Measurements from ENCODE around the gene ATP1A3. TPM values are rescaled to one million over a fixed set of nuclear protein-coding genes. Genes with fewer than 3 reads are reported as not detected.

The ATP1A3 gene
- total RNA-seq, 1 experiment from 2014 or later: 34.7 TPM

DNA sequence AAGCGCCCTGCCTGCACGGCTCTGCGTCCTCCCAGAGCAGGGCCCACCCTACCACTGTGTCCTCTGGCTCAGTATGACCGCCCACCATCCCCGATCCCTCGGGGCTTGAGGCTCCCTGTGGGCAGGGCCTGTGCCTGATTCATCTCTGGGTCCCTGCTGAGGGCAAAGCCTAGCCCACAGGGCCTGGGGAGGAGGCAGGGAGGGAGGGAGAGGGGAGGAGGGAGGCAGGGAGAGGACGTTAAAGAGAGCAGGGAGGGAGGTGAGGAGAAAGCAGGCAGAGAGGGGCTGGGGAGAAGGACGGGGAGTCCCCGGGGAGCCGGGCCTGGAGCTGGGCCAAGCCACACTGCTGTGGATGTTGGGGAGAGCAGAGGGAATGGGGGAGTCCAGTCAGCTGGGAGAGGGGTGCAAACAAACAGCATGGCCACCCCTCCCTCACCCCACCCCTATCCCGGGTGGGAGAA is 61.7 kb downstream of the ATP1A3 start:
- no TSS peak for BruUV-seq (replicated peaks)
- CTCF ChIA-PET: no interaction called here

More for the DNA sequence above, 61.7 kb downstream of the ATP1A3 start:
- POLR2A ChIA-PET: no interaction called here
- Histone ChIP-seq H3K36me3 (ENCODE audit: control insufficient read depth in 1 of 2, insufficient read depth in 2 of 2, low read length in 2 of 2) (no peaks in the 10 kb centered on the region), H2AFZ (ENCODE audit: low read depth, low read length, poor library complexity, severe bottlenecking) (no peak overlapping the region), H3K9me2 (ENCODE audit: insufficient read depth) (no peaks in the 10 kb centered on the region), H3K9ac (ENCODE audit: low read length) (no peak overlapping the region), H3K27me3 (ENCODE audit: insufficient read depth, low read length) (no peaks in the 10 kb centered on the region; the same call in 1 of the 2 replicates), H3K9me3 (ENCODE audit: control insufficient read depth in 1 of 2, insufficient read depth in 1 of 2, low read depth in 1 of 2, low read length in 2 of 2) (no peaks in the 10 kb centered on the region), H3K27ac (ENCODE audit: low read depth, low read length) (no peak overlapping the region), H3K4me1 (ENCODE audit: control insufficient read depth in 1 of 2, insufficient read depth in 2 of 2, low read length in 2 of 2) (peaks cover 16 to 38% of the 10 kb centered on the region in 2 experiments), H3K4me2 (ENCODE audit: low read length) (no peak overlapping the region), H4K20me1 (ENCODE audit: insufficient read depth) (no peaks in the 10 kb centered on the region), H3K4me3 (replicated peaks in 1 of 2; ENCODE audit: low read depth in 1 of 2, low read length in 2 of 2) (no peak overlapping the region), H3K79me2 (ENCODE audit: insufficient read depth, low read length) (no peaks in the 10 kb centered on the region)
- no peak for ATAC-seq
- RAD21 ChIA-PET (ENCODE audit: low non-redundant PET in 1 of 2, low total read pairs in 2 of 2, uncharacterized antibody in 2 of 2, unreplicated experiment in 2 of 2): no interaction called here
- TF ChIP-seq SP1 (IDR thresholded peaks at IDR 0.05; ENCODE audit: low read depth) (no peak), EGR1 (IDR thresholded peaks at IDR 0.05; ENCODE audit: low read depth) (no peak), CBX3 (IDR thresholded peaks at IDR 0.05; ENCODE audit: low read depth) (no peak), ZNF274 (IDR thresholded peaks at IDR 0.05; ENCODE audit: low read depth, low read length) (no peak), SRF (IDR thresholded peaks at IDR 0.05; ENCODE audit: low read depth) (no peak), RAD21 (IDR thresholded peaks at IDR 0.05; ENCODE audit: low read depth) (no peak), EZH2phosphoT487 (IDR thresholded peaks at IDR 0.05; ENCODE audit: borderline replicate concordance) (no peak), SIN3A (IDR thresholded peaks at IDR 0.05; ENCODE audit: low read depth) (no peak), TCF7L2 (IDR thresholded peaks at IDR 0.05; ENCODE audit: borderline replicate concordance, extremely low read depth, insufficient read depth, insufficient read length) (no peak), CEBPB (IDR thresholded peaks at IDR 0.05; ENCODE audit: low read depth) (no peak), POLR2AphosphoS5 (IDR thresholded peaks at IDR 0.05; ENCODE audit: low read depth, low read length) (no peak), EZH2 (IDR thresholded peaks at IDR 0.05) (no peak)
- TF ChIP-seq, protein P1, sequence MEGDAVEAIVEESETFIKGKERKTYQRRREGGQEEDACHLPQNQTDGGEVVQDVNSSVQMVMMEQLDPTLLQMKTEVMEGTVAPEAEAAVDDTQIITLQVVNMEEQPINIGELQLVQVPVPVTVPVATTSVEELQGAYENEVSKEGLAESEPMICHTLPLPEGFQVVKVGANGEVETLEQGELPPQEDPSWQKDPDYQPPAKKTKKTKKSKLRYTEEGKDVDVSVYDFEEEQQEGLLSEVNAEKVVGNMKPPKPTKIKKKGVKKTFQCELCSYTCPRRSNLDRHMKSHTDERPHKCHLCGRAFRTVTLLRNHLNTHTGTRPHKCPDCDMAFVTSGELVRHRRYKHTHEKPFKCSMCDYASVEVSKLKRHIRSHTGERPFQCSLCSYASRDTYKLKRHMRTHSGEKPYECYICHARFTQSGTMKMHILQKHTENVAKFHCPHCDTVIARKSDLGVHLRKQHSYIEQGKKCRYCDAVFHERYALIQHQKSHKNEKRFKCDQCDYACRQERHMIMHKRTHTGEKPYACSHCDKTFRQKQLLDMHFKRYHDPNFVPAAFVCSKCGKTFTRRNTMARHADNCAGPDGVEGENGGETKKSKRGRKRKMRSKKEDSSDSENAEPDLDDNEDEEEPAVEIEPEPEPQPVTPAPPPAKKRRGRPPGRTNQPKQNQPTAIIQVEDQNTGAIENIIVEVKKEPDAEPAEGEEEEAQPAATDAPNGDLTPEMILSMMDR (IDR thresholded peaks at IDR 0.05 in 2 of 3, conservative IDR thresholded peaks at IDR 0.05 in 1 of 3; ENCODE audit: borderline replicate concordance in 1 of 3, insufficient read depth in 1 of 3, low read depth in 2 of 3, low read length in 2 of 3): no peak
- TF ChIP-seq, protein P2, sequence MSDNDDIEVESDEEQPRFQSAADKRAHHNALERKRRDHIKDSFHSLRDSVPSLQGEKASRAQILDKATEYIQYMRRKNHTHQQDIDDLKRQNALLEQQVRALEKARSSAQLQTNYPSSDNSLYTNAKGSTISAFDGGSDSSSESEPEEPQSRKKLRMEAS (IDR thresholded peaks at IDR 0.05): no peak
- TF ChIP-seq, protein P3, sequence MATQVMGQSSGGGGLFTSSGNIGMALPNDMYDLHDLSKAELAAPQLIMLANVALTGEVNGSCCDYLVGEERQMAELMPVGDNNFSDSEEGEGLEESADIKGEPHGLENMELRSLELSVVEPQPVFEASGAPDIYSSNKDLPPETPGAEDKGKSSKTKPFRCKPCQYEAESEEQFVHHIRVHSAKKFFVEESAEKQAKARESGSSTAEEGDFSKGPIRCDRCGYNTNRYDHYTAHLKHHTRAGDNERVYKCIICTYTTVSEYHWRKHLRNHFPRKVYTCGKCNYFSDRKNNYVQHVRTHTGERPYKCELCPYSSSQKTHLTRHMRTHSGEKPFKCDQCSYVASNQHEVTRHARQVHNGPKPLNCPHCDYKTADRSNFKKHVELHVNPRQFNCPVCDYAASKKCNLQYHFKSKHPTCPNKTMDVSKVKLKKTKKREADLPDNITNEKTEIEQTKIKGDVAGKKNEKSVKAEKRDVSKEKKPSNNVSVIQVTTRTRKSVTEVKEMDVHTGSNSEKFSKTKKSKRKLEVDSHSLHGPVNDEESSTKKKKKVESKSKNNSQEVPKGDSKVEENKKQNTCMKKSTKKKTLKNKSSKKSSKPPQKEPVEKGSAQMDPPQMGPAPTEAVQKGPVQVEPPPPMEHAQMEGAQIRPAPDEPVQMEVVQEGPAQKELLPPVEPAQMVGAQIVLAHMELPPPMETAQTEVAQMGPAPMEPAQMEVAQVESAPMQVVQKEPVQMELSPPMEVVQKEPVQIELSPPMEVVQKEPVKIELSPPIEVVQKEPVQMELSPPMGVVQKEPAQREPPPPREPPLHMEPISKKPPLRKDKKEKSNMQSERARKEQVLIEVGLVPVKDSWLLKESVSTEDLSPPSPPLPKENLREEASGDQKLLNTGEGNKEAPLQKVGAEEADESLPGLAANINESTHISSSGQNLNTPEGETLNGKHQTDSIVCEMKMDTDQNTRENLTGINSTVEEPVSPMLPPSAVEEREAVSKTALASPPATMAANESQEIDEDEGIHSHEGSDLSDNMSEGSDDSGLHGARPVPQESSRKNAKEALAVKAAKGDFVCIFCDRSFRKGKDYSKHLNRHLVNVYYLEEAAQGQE (IDR thresholded peaks at IDR 0.05; ENCODE audit: low read depth): no peak
- no peak for DNase-seq (ENCODE audit: low read depth, low spot score)
- intact Hi-C loops (cut with micrococcal nuclease): no loop called here
